Heart left ventricle (tissue), 13 donors: Measurements from ENCODE around the gene COPZ1.

ENCODE experiments used
- CTCF ChIP-seq, 12 donors: fragments of 200-600 bp; sonication (generic) in 4 of 12; IDR thresholded peaks; one replicate each; pipeline versions ENCODE4 v1.5.0 to v1.8.0; 2018 to 2022; ENCODE audit warnings: antibody characterized with exemption in 12 of 12, mild to moderate bottlenecking in 5 of 12
- POLR2A ChIP-seq, 2 donors: fragments of 450-650 bp; IDR thresholded peaks; one replicate each; pipeline ENCODE4 v1.6.1; 2017; ENCODE audit warnings: antibody characterized with exemption in 2 of 2, mild to moderate bottlenecking in 2 of 2, moderate library complexity in 2 of 2
- donor health status: ischemic (EF 13 %, LVEDD 7.1; RV severe dilation, severe dysfunction).
- donor health status: DM: no; HTN: yes; CAD: no.
- donor health status: DM: no; HTN: no; CAD: no.
- donor health status: ischemic (EF 25% LVEDD 6.9; RV normal size, moderate dysfunction).
- donor health status: ischemic (EF 25% LVEDD 5.7; RV mildly dilated, moderate dysfunction).
- donor health status: ischemic (EF 35%, LVEDD 5.7; RV mildly dilated, moderate dysfunction).
- donor health status: nonischemic (EF 11% LVEDD 7.7; RV severe dilation, severe dysfunction).
- donor health status: DM: yes; HTN: yes; CAD: no.
- donor health status: PGD.
- donor health status: ischemic (EF 29% LVEDD 5.4; RV normal size, mild dysfunction).
- donor health status: nonischemic (EF 23%, LVEDD 6.1; RV moderate dilation, normal function).

- TF ChIP-seq POLR2A (IDR thresholded peaks at IDR 0.05) = no peak
- no peak for TF ChIP-seq CTCF (IDR thresholded peaks at IDR 0.05)
Measured at GRCh38 chr12:54299515-54300224, 25.3 kb upstream of the COPZ1 start.
